Left lung (tissue), 10 donors: ENCODE data around the gene MTMR8. TPM values are rescaled to one million over a fixed set of nuclear protein-coding genes. Genes with fewer than 3 reads are reported as not detected.
"Not testable (repeated sequence)": the region's sequence is repeated elsewhere in the genome, so short reads cannot be mapped to it uniquely, and the experiment has no call there.

Source experiments
- ATAC-seq: fragments of 200-7000 bp; cut with Tn5 transposase; one replicate; pipeline ENCODE4 v1.9.1; 2020; ENCODE audit warnings: moderate library complexity
- DNase-seq, 4 donors: peaks; one replicate each; pipeline ENCODE4 v3.0.0-alpha.2; 2013 to 2020
- H3K27ac ChIP-seq, 2 donors: fragments of 200-600 bp; sonication (generic) in 1 of 2; one replicate each; pipeline versions ENCODE4 v1.5.0 to v1.8.0; 2020 to 2021
- H3K27me3 ChIP-seq, 2 donors: fragments of 200-600 bp; sonication (generic) in 1 of 2; one replicate each; pipeline versions ENCODE4 v1.5.0 to v1.8.0; 2020 to 2021
- H3K36me3 ChIP-seq, 2 donors: fragments of 200-600 bp; sonication (generic) in 1 of 2; one replicate each; pipeline versions ENCODE4 v1.5.0 to v1.8.0; 2020 to 2021
- H3K4me1 ChIP-seq, 2 donors: fragments of 200-600 bp; one replicate each; pipeline ENCODE4 v1.8.0; 2021
- H3K4me3 ChIP-seq, 2 donors: fragments of 200-600 bp; sonication (generic) in 1 of 2; one replicate each; pipeline versions ENCODE4 v1.5.0 to v1.8.0; 2020 to 2021; ENCODE audit warnings: mild to moderate bottlenecking in 1 of 2
- H3K9me3 ChIP-seq, 2 donors: fragments of 200-600 bp; sonication (generic) in 1 of 2; one replicate each; pipeline versions ENCODE4 v1.5.0 to v1.8.0; 2020 to 2021
- CTCF ChIP-seq, 2 donors: fragments of 200-600 bp; sonication (generic) in 1 of 2; IDR thresholded peaks; one replicate each; pipeline versions ENCODE4 v1.5.0 to v1.8.0; 2021; ENCODE audit warnings: antibody characterized with exemption in 2 of 2
- intact Hi-C, 2 donors: fragments of 100-400 bp; cut with DNase I; formaldehyde crosslinking; loops; one replicate each; pipeline versions ENCODE4 v1.11.2 to v1.14.2; 2022
- polyA plus RNA-seq, 6 donors: library from polyadenylated mRNA; unstranded; fragments of 120-200 nt; gene quantifications; one replicate each; pipeline ENCODE4 v1.2.1, GENCODE V29; 2013; ENCODE audit not compliant: insufficient read length in 6 of 6
- total RNA-seq, 2 donors: library from RNA; stranded (reverse); fragmentation: NEBNext Ultra II Directional; extraction: Animal tissue kit (Norgen Biotek cat#: 25700); gene quantifications; one replicate each; pipeline ENCODE4 v1.2.1, GENCODE V29; 2021
- donor health status: DM: no; HTN: yes; CAD: no.
- donor health status: DM: no; HTN: no; CAD: no.

The MTMR8 gene
- total and polyA plus RNA-seq, 8 donors = 1.6 to 3.1 (median 2.4) TPM

GRCh38 chrX:64394059-64394873 lies 986 bp downstream of the MTMR8 start:
- intact Hi-C loops = no loop called here

GRCh38 chrX:64389489-64389888 lies 5.8 kb downstream of the MTMR8 start:
- DNase-seq (no peak), ATAC-seq (no peak)
- no peaks in the 10 kb centered on the region for H3K36me3 ChIP-seq
- H3K4me3 ChIP-seq = no peak overlapping the region
- H3K9me3 ChIP-seq = peaks cover 0 to 9% of the 10 kb centered on the region in 2 donors
- intact Hi-C loops = no loop called here
- no peak for TF ChIP-seq CTCF (IDR thresholded peaks at IDR 0.05)
- H3K27me3 ChIP-seq = no peaks in the 10 kb centered on the region
- no peak overlapping the region for H3K27ac ChIP-seq
- no peaks in the 10 kb centered on the region for H3K4me1 ChIP-seq

More at GRCh38 chrX:64394059-64394873, 986 bp downstream of the MTMR8 start:
- Histone ChIP-seq H3K27ac (no peak overlapping the region), H3K27me3 (no peaks in the 10 kb centered on the region), H3K4me1 (no peaks in the 10 kb centered on the region), H3K4me3 (peak overlapping the region; percentile 34 to 52), H3K36me3 (no peaks in the 10 kb centered on the region), H3K9me3 (no peaks in the 10 kb centered on the region)
- no peak for ATAC-seq
- TF ChIP-seq CTCF (IDR thresholded peaks at IDR 0.05) = no peak
- DNase-seq = no peak

- not testable (repeated sequence) for ATAC-seq
These were observed 14.5 kb downstream of the MTMR8 start for GRCh38 chrX:64380789-64381188.

GRCh38 chrX:64379924-64380323 lies 15.3 kb downstream of the MTMR8 start:
- Histone ChIP-seq H3K27me3 (no peaks in the 10 kb centered on the region), H3K4me1 (no peaks in the 10 kb centered on the region), H3K4me3 (no peak overlapping the region), H3K9me3 (peaks cover 0 to 49% of the 10 kb centered on the region in 2 donors), H3K27ac (no peak overlapping the region), H3K36me3 (no peaks in the 10 kb centered on the region)
- no peak for DNase-seq
- intact Hi-C loops = no loop called here
- no peak for TF ChIP-seq CTCF (IDR thresholded peaks at IDR 0.05)
- ATAC-seq = no peak

More at GRCh38 chrX:64380789-64381188, 14.5 kb downstream of the MTMR8 start:
- DNase-seq, H3K36me3 ChIP-seq, H3K27ac ChIP-seq, intact Hi-C loops, H3K4me1 ChIP-seq, H3K4me3 ChIP-seq, H3K27me3 ChIP-seq: not testable (repeated sequence)
- peaks cover 0 to 46% of the 10 kb centered on the region in 2 donors for H3K9me3 ChIP-seq

GRCh38 chrX:64377753-64378152 lies 17.5 kb downstream of the MTMR8 start:
- no peak for DNase-seq
- intact Hi-C loops = no loop called here
- Histone ChIP-seq H3K27ac (no peak overlapping the region), H3K9me3 (peaks cover 0 to 44% of the 10 kb centered on the region in 2 donors), H3K27me3 (no peaks in the 10 kb centered on the region), H3K36me3 (no peaks in the 10 kb centered on the region), H3K4me1 (no peaks in the 10 kb centered on the region), H3K4me3 (no peak overlapping the region)
- no peak for ATAC-seq
- no peak for TF ChIP-seq CTCF (IDR thresholded peaks at IDR 0.05)
